ENCODE measurements around the gene SLC22A2. TPM values are rescaled to one million over a fixed set of nuclear protein-coding genes. Genes with fewer than 3 reads are reported as not detected.

Gene SLC22A2
- polyA plus RNA-seq, 3 donors = 0.11 TPM; not detected in 2

- 63 to 76% (median 72%) methylated on average over 1 of the region's 1 CpG for WGBS, 3 donors
- H3K27ac ChIP-seq (ENCODE audit: low read depth, low read length) = no peak overlapping the region
Measured at GRCh38 chr6:160194808-160195207, 63.8 kb downstream of the SLC22A2 start.

GRCh38 chr6:160192840-160193239 lies 65.8 kb downstream of the SLC22A2 start:
- WGBS, 3 donors = 98 to 100% (median 100%) methylated on average over 1 of the region's 1 CpG
- no peak overlapping the region for H3K27ac ChIP-seq (ENCODE audit: low read depth, low read length)

GRCh38 chr6:160190973-160191372 lies 67.6 kb downstream of the SLC22A2 start:
- no peak overlapping the region for H3K27ac ChIP-seq (ENCODE audit: low read depth, low read length)

GRCh38 chr6:160190081-160190480 lies 68.5 kb downstream of the SLC22A2 start:
- WGBS, 3 donors = 66 to 93% (median 72%) methylated on average over 1 of the region's 1 CpG

GRCh38 chr6:160188773-160189172 lies 69.8 kb downstream of the SLC22A2 start:
- WGBS, 3 donors = 89 to 93% (median 89%) methylated on average over 1 of the region's 1 CpG

More at GRCh38 chr6:160190081-160190480, 68.5 kb downstream of the SLC22A2 start:
- no peak overlapping the region for H3K27ac ChIP-seq (ENCODE audit: low read depth, low read length)

GRCh38 chr6:160180706-160181105 lies 77.9 kb downstream of the SLC22A2 start:
- H3K27ac ChIP-seq (ENCODE audit: low read depth, low read length) = no peak overlapping the region
- 32 to 50% (median 46%) methylated on average over 1 of the region's 1 CpG for WGBS, 3 donors

More at GRCh38 chr6:160188773-160189172, 69.8 kb downstream of the SLC22A2 start:
- no peak overlapping the region for H3K27ac ChIP-seq (ENCODE audit: low read depth, low read length)

- 75 to 87% (median 83%) methylated on average over 5 of the region's 5 CpGs for WGBS, 3 donors
Measured at GRCh38 chr6:160178271-160178670, 80.3 kb downstream of the SLC22A2 start.

GRCh38 chr6:160177220-160177619 lies 81.4 kb downstream of the SLC22A2 start:
- no peak overlapping the region for H3K27ac ChIP-seq (ENCODE audit: low read depth, low read length)
- 43 to 48% (median 45%) methylated on average over 2 of the region's 2 CpGs for WGBS, 3 donors

More at GRCh38 chr6:160178271-160178670, 80.3 kb downstream of the SLC22A2 start:
- no peak overlapping the region for H3K27ac ChIP-seq (ENCODE audit: low read depth, low read length)

- WGBS, 3 donors = 32 to 52% (median 49%) methylated on average over 2 of the region's 2 CpGs
- H3K27ac ChIP-seq (ENCODE audit: low read depth, low read length) = no peak overlapping the region
Measured at GRCh38 chr6:160174681-160175080, 83.9 kb downstream of the SLC22A2 start.

- 49 to 62% (median 60%) methylated on average over 9 of the region's 9 CpGs for WGBS, 3 donors
- H3K27ac ChIP-seq (ENCODE audit: low read depth, low read length) = no peak overlapping the region
Measured at GRCh38 chr6:160173806-160174527, 84.7 kb downstream of the SLC22A2 start.

GRCh38 chr6:160172704-160173103 lies 85.9 kb downstream of the SLC22A2 start:
- H3K27ac ChIP-seq (ENCODE audit: low read depth, low read length) = no peak overlapping the region
- 88 to 96% (median 88%) methylated on average over 5 of the region's 5 CpGs for WGBS, 3 donors

- WGBS, 3 donors = 46 to 57% (median 50%) methylated on average over 6 of the region's 6 CpGs
- H3K27ac ChIP-seq (ENCODE audit: low read depth, low read length) = no peak overlapping the region
Measured at GRCh38 chr6:160170018-160170680, 88.5 kb downstream of the SLC22A2 start.

- 81 to 97% (median 86%) methylated on average over 7 of the region's 7 CpGs for WGBS, 3 donors
Measured at GRCh38 chr6:160167604-160168399, 90.8 kb downstream of the SLC22A2 start.

More at GRCh38 chr6:160167604-160168399, 90.8 kb downstream of the SLC22A2 start:
- H3K27ac ChIP-seq (ENCODE audit: low read depth, low read length) = no peak overlapping the region

Other genes with a start within 250 kb of the SLC22A2 start
- under 1 TPM; 0.15 to 0.56 (median 0.55) TPM for gene SLC22A1, start 137.0 kb downstream of the SLC22A2 start, polyA plus RNA-seq
- gene SLC22A3, start 89.6 kb upstream of the SLC22A2 start, polyA plus RNA-seq = 10 to 100 TPM in 1 of 3 donors, 1 to 10 TPM in 2; 2.8 to 11.3 (median 2.9) TPM

Measured in adipose tissue (tissue), 3 donors.